Measurements from ENCODE around the gene TBC1D9.
"Not testable (repeated sequence)": the region's sequence is repeated elsewhere in the genome, so short reads cannot be mapped to it uniquely, and the experiment has no call there.

Gene TBC1D9

GRCh38 chr4:140753329-140753728 lies 2.9 kb downstream of the TBC1D9 start:
- no peak for DNase-seq (ENCODE audit: low read depth in 2 of 2)

GRCh38 chr4:140752291-140753068 lies 3.7 kb downstream of the TBC1D9 start:
- DNase-seq (ENCODE audit: low read depth in 2 of 2) = no peak

GRCh38 chr4:140750470-140750869 lies 5.7 kb downstream of the TBC1D9 start:
- DNase-seq (ENCODE audit: low read depth in 2 of 2) = no peak

- DNase-seq (ENCODE audit: low read depth in 2 of 2) = no peak
Measured at GRCh38 chr4:140748171-140748570, 8.0 kb downstream of the TBC1D9 start.

- not testable (repeated sequence) for DNase-seq (ENCODE audit: low read depth in 2 of 2)
Measured at GRCh38 chr4:140746546-140746945, 9.6 kb downstream of the TBC1D9 start.

- no peak for DNase-seq (ENCODE audit: low read depth in 2 of 2)
Measured at GRCh38 chr4:140744421-140744820, 11.8 kb downstream of the TBC1D9 start.

- no peak for DNase-seq (ENCODE audit: low read depth in 2 of 2)
Measured at GRCh38 chr4:140743194-140743931, 12.8 kb downstream of the TBC1D9 start.

- no peak for DNase-seq (ENCODE audit: low read depth in 2 of 2)
Measured at GRCh38 chr4:140742838-140743193, 13.4 kb downstream of the TBC1D9 start.

- DNase-seq (ENCODE audit: low read depth in 2 of 2) = no peak
Measured at GRCh38 chr4:140740906-140741670, 15.1 kb downstream of the TBC1D9 start.

- DNase-seq (ENCODE audit: low read depth in 2 of 2) = no peak
Measured at GRCh38 chr4:140740422-140740821, 15.8 kb downstream of the TBC1D9 start.

- DNase-seq (ENCODE audit: low read depth in 2 of 2) = no peak
Measured at GRCh38 chr4:140739971-140740370, 16.2 kb downstream of the TBC1D9 start.

GRCh38 chr4:140738139-140738538 lies 18.0 kb downstream of the TBC1D9 start:
- DNase-seq (ENCODE audit: low read depth in 2 of 2) = no peak

GRCh38 chr4:140736669-140737343 lies 19.4 kb downstream of the TBC1D9 start:
- no peak for DNase-seq (ENCODE audit: low read depth in 2 of 2)

- no peak for DNase-seq (ENCODE audit: low read depth in 2 of 2)
Measured at GRCh38 chr4:140735779-140736391, 20.3 kb downstream of the TBC1D9 start.

GRCh38 chr4:140735317-140735716 lies 20.9 kb downstream of the TBC1D9 start:
- DNase-seq (ENCODE audit: low read depth in 2 of 2) = no peak

GRCh38 chr4:140732780-140733179 lies 23.4 kb downstream of the TBC1D9 start:
- DNase-seq (ENCODE audit: low read depth in 2 of 2) = no peak

- no peak for DNase-seq (ENCODE audit: low read depth in 2 of 2)
Measured at GRCh38 chr4:140729344-140730049, 26.7 kb downstream of the TBC1D9 start.

GRCh38 chr4:140726776-140727500 lies 29.2 kb downstream of the TBC1D9 start:
- no peak for DNase-seq (ENCODE audit: low read depth in 2 of 2)

GRCh38 chr4:140725556-140725955 lies 30.6 kb downstream of the TBC1D9 start:
- DNase-seq (ENCODE audit: low read depth in 2 of 2) = no peak

GRCh38 chr4:140724760-140725159 lies 31.4 kb downstream of the TBC1D9 start:
- no peak for DNase-seq (ENCODE audit: low read depth in 2 of 2)
